Right atrium auricular region (tissue), 2 donors: Measurements from ENCODE around the gene AHNAK2. TPM values are rescaled to one million over a fixed set of nuclear protein-coding genes. Genes with fewer than 3 reads are reported as not detected.
A peak's percentile ranks its signal among the peaks of the same experiment; 100 is the strongest.

Source experiments
- DNase-seq: peaks from one replicate; pipeline ENCODE4 v3.0.0-alpha.2; 2019; ENCODE audit warnings: low spot score
- H3K27ac ChIP-seq, 2 donors: fragments of 200-600 bp; sonication (generic); 1 replicate in 1 of 2; 2 replicates in 1 of 2; pipeline ENCODE4 v1.5.1; 2016 to 2019
- H3K27me3 ChIP-seq, 2 donors: fragments of 200-600 bp; sonication (generic); one replicate each; pipeline versions ENCODE4 v1.5.1 to v1.6.0; 2017 to 2019
- H3K36me3 ChIP-seq: fragments of 200-600 bp; sonication (generic); one replicate; pipeline ENCODE4 v1.5.1; 2016
- H3K4me1 ChIP-seq, 2 donors: fragments of 200-600 bp; sonication (generic); one replicate each; pipeline versions ENCODE4 v1.5.1 to v1.6.0; 2017 to 2019
- H3K4me3 ChIP-seq, 2 donors: fragments of 200-600 bp; sonication (generic); 1 replicate in 1 of 2; 2 replicates in 1 of 2; pipeline ENCODE4 v1.5.1; 2017 to 2019; ENCODE audit warnings: mild to moderate bottlenecking in 1 of 2, moderate library complexity in 1 of 2
- H3K9me3 ChIP-seq, 2 donors: fragments of 200-600 bp; sonication (generic); one replicate each; pipeline ENCODE4 v1.5.1; 2019
- CTCF ChIP-seq, 2 donors: fragments of 200-600 bp; sonication (generic); IDR thresholded peaks; one replicate each; pipeline ENCODE4 v1.5.1; 2019; ENCODE audit warnings: antibody characterized with exemption in 2 of 2
- total RNA-seq, 2 donors: library from RNA; depleted of rRNA; stranded (reverse); fragments of >200 nt; gene quantifications; one replicate each; pipeline ENCODE4 v1.1.0, GENCODE V29; 2016

Gene AHNAK2
- total RNA-seq, 2 donors from 2014 or later, result 5.7 to 11.8 TPM

GRCh38 chr14:104973385-104974145 lies 4.6 kb downstream of the AHNAK2 start:
- no peaks in the 10 kb centered on the region for H3K36me3 ChIP-seq
- peaks cover 0 to 94% of the 10 kb centered on the region in 2 donors for H3K4me1 ChIP-seq
- no peaks in the 10 kb centered on the region for H3K27me3 ChIP-seq
- DNase-seq, result peak; percentile 75
- H3K4me3 ChIP-seq, result peak overlapping the region in 1 of 2 donors; percentile 9
- peak overlapping the region; percentile 72 to 80 for H3K27ac ChIP-seq
- no peak for TF ChIP-seq CTCF (IDR thresholded peaks at IDR 0.05)
- H3K9me3 ChIP-seq, result no peaks in the 10 kb centered on the region

- H3K27me3 ChIP-seq, result no peaks in the 10 kb centered on the region
- H3K4me3 ChIP-seq, result no peak overlapping the region
- peak overlapping the region; percentile 72 to 80 for H3K27ac ChIP-seq
- peak; percentile 92 for DNase-seq
- TF ChIP-seq CTCF (IDR thresholded peaks at IDR 0.05), result no peak
- no peaks in the 10 kb centered on the region for H3K36me3 ChIP-seq
- H3K9me3 ChIP-seq, result no peaks in the 10 kb centered on the region
- peaks cover 0 to 96% of the 10 kb centered on the region in 2 donors for H3K4me1 ChIP-seq
Observed at GRCh38 chr14:104973135-104973384, 5.1 kb downstream of the AHNAK2 start.

GRCh38 chr14:104972301-104973134 lies 5.7 kb downstream of the AHNAK2 start:
- H3K4me1 ChIP-seq, result peaks cover 0 to 97% of the 10 kb centered on the region in 2 donors
- peaks cover 0 to 4% of the 10 kb centered on the region in 2 donors for H3K27me3 ChIP-seq
- H3K4me3 ChIP-seq, result no peak overlapping the region
- H3K9me3 ChIP-seq, result no peaks in the 10 kb centered on the region
- peak overlapping the region; percentile 72 to 80 for H3K27ac ChIP-seq
- TF ChIP-seq CTCF (IDR thresholded peaks at IDR 0.05), result no peak
- no peaks in the 10 kb centered on the region for H3K36me3 ChIP-seq
- no peak for DNase-seq

GRCh38 chr14:104971447-104972240 lies 6.5 kb downstream of the AHNAK2 start:
- no peak for TF ChIP-seq CTCF (IDR thresholded peaks at IDR 0.05)
- Histone ChIP-seq H3K36me3 (no peaks in the 10 kb centered on the region), H3K9me3 (no peaks in the 10 kb centered on the region), H3K27me3 (peaks cover 0 to 4% of the 10 kb centered on the region in 2 donors), H3K4me1 (peaks cover 0 to 97% of the 10 kb centered on the region in 2 donors), H3K27ac (peak overlapping the region; percentile 72 to 80), H3K4me3 (no peak overlapping the region)
- DNase-seq, result no peak

GRCh38 chr14:104970231-104971068 lies 7.7 kb downstream of the AHNAK2 start:
- peaks cover 0 to 87% of the 10 kb centered on the region in 2 donors for H3K4me1 ChIP-seq
- TF ChIP-seq CTCF (IDR thresholded peaks at IDR 0.05), result no peak
- no peaks in the 10 kb centered on the region for H3K9me3 ChIP-seq
- H3K27me3 ChIP-seq, result peaks cover 0 to 4% of the 10 kb centered on the region in 2 donors
- H3K27ac ChIP-seq, result peak overlapping the region; percentile 59 to 80
- H3K36me3 ChIP-seq, result no peaks in the 10 kb centered on the region
- peak; percentile 87 for DNase-seq
- H3K4me3 ChIP-seq, result no peak overlapping the region
